IMR-90 (cell line): Measurements from ENCODE around the gene HOXB6.

Experiments
- POLR2A ChIP-seq: IDR thresholded peaks from 2 replicates; pipeline ENCODE4 v1.6.1; 2012; ENCODE audit warnings: mild to moderate bottlenecking, low read depth, low read length
- TF ChIP-seq, protein P1 (sequence below): conservative IDR thresholded peaks from 2 replicates; pipeline ENCODE4 v1.5.1; 2012; ENCODE audit warnings: mild to moderate bottlenecking, low read depth, low read length, improper control_type of control experiment

GRCh38 chr17:48642059-48642842 lies 37.5 kb upstream of the HOXB6 start:
- TF ChIP-seq, protein P1, sequence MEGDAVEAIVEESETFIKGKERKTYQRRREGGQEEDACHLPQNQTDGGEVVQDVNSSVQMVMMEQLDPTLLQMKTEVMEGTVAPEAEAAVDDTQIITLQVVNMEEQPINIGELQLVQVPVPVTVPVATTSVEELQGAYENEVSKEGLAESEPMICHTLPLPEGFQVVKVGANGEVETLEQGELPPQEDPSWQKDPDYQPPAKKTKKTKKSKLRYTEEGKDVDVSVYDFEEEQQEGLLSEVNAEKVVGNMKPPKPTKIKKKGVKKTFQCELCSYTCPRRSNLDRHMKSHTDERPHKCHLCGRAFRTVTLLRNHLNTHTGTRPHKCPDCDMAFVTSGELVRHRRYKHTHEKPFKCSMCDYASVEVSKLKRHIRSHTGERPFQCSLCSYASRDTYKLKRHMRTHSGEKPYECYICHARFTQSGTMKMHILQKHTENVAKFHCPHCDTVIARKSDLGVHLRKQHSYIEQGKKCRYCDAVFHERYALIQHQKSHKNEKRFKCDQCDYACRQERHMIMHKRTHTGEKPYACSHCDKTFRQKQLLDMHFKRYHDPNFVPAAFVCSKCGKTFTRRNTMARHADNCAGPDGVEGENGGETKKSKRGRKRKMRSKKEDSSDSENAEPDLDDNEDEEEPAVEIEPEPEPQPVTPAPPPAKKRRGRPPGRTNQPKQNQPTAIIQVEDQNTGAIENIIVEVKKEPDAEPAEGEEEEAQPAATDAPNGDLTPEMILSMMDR: no peak
- no peak for TF ChIP-seq POLR2A
